ENCODE measurements around the gene RNF115.
A peak's percentile ranks its signal among the peaks of the same experiment; 100 is the strongest.

The RNF115 gene

DNA sequence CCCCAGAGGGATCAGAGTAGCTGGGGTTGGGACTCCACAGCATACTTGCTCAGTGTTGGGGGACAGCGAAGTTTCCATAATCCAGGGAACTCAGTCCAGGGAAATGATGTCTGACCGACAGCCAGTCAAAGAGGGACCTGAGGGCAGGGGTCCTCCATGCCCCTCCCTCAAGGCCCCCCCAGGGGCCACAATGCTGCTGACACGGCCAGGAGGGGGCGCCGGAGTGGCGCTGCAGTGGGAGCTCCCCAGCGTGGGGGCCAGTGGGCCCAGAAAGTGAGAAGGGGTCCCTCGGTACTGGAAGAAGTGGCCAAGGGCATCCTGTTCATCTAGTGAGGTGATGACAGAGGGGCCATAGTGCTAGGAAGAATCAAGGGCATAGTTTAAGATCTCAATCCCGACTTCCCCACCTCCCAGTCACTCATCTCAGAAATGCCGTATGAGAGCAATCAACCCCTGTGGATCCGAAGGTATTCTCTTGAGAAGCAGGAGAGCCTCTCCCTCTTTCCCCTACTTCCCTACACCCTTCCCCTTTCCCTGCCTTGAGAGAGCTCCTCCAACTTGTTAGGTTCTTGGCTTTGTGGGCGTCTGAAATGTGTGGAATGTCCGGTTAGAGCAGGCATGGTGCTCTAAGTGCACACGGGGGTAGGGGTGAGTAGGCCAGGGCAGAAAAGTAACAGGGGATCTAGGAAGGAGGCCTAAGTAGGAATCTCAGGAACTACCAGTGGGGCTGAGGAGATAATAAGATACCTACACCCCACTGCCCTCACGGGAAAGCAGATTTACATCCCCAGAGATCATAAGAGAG, 25.7 kb upstream of the RNF115 start:
- Histone ChIP-seq H3K4me3 (ENCODE audit: low read length) (no peak overlapping the region), H3F3A (ENCODE audit: control insufficient read depth, insufficient read depth) (peaks cover 8% of the 10 kb centered on the region), H4K20me1 (ENCODE audit: control insufficient read depth, insufficient read depth, low read depth, low read length) (no peaks in the 10 kb centered on the region), H3K27me3 (ENCODE audit: control insufficient read depth, low read length) (no peaks in the 10 kb centered on the region), H3K27ac (ENCODE audit: low read depth, low read length) (no peak overlapping the region), H3K36me3 (ENCODE audit: control insufficient read depth, low read length) (peaks cover 13% of the 10 kb centered on the region), H3K9me2 (replicated peaks; ENCODE audit: control insufficient read depth, low read length) (no peaks in the 10 kb centered on the region), H3K4me1 (ENCODE audit: control insufficient read depth, low read length) (peaks cover 21% of the 10 kb centered on the region), H3K79me2 (ENCODE audit: control insufficient read depth, low read length) (no peaks in the 10 kb centered on the region), H3K4me2 (ENCODE audit: low read length) (no peak overlapping the region), H3K9me3 (ENCODE audit: control insufficient read depth, insufficient read depth, low read length) (no peaks in the 10 kb centered on the region)
- TF ChIP-seq, protein P1, sequence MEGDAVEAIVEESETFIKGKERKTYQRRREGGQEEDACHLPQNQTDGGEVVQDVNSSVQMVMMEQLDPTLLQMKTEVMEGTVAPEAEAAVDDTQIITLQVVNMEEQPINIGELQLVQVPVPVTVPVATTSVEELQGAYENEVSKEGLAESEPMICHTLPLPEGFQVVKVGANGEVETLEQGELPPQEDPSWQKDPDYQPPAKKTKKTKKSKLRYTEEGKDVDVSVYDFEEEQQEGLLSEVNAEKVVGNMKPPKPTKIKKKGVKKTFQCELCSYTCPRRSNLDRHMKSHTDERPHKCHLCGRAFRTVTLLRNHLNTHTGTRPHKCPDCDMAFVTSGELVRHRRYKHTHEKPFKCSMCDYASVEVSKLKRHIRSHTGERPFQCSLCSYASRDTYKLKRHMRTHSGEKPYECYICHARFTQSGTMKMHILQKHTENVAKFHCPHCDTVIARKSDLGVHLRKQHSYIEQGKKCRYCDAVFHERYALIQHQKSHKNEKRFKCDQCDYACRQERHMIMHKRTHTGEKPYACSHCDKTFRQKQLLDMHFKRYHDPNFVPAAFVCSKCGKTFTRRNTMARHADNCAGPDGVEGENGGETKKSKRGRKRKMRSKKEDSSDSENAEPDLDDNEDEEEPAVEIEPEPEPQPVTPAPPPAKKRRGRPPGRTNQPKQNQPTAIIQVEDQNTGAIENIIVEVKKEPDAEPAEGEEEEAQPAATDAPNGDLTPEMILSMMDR (IDR thresholded peaks at IDR 0.05; ENCODE audit: low read depth, low read length, poor library complexity, severe bottlenecking), result peak; percentile 85
- TF ChIP-seq EZH2phosphoT487 (IDR thresholded peaks at IDR 0.05; ENCODE audit: borderline replicate concordance, low read length), result no peak

DNA sequence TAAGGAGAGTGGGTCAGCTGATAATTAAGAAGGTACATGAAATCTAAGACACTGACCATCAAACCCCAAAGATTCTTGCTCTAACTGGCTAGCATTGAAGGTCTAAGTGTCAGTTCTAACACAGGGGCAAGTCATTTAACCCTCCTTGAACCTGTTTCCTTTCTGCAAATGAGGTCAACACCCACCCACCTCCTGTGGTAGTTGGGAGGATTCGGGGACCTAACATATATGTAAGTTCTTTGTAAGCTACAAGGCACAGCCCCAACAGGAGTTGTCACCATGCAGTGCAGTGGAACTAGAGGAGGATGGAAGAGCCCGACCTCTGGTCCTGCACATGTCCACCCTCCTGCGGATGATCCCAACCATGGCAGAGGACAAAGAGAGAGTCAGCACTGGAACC, 23.9 kb upstream of the RNF115 start:
- Histone ChIP-seq H3K9me3 (ENCODE audit: control insufficient read depth, insufficient read depth, low read length) (no peaks in the 10 kb centered on the region), H3K9me2 (replicated peaks; ENCODE audit: control insufficient read depth, low read length) (no peaks in the 10 kb centered on the region), H3K4me1 (ENCODE audit: control insufficient read depth, low read length) (peaks cover 30% of the 10 kb centered on the region), H3F3A (ENCODE audit: control insufficient read depth, insufficient read depth) (peaks cover 23% of the 10 kb centered on the region), H3K27me3 (ENCODE audit: control insufficient read depth, low read length) (no peaks in the 10 kb centered on the region), H4K20me1 (ENCODE audit: control insufficient read depth, insufficient read depth, low read depth, low read length) (no peaks in the 10 kb centered on the region), H3K79me2 (ENCODE audit: control insufficient read depth, low read length) (no peaks in the 10 kb centered on the region), H3K36me3 (ENCODE audit: control insufficient read depth, low read length) (peaks cover 23% of the 10 kb centered on the region), H3K4me3 (ENCODE audit: low read length) (no peak overlapping the region), H3K27ac (ENCODE audit: low read depth, low read length) (no peak overlapping the region), H3K4me2 (ENCODE audit: low read length) (no peak overlapping the region)
- TF ChIP-seq, protein P1 (IDR thresholded peaks at IDR 0.05; ENCODE audit: low read depth, low read length, poor library complexity, severe bottlenecking), result no peak
- no peak for TF ChIP-seq EZH2phosphoT487 (IDR thresholded peaks at IDR 0.05; ENCODE audit: borderline replicate concordance, low read length)

DNA sequence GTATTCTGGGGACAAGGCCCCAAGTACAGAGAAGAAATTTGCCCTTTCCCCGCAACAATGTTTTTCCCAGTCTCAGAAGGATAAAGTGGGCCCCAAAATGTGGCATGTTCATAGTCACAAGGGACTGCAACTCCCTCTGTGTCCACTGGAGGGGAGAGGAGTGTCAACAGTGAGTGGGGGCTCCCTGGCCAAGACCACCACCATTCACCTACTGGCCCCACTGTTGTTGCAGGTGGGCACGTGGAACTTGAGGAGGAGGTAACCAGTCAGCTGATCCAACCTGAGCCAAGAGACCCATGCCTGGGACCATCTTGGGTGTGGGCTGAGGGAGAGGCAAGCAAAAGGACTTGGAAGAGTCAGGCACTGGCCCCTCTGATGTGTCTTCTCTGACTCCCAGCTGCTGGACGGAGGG, 22.3 kb upstream of the RNF115 start:
- peak overlapping the region; percentile 90 for H3K4me3 ChIP-seq (ENCODE audit: low read length)
- TF ChIP-seq, protein P1 (IDR thresholded peaks at IDR 0.05; ENCODE audit: low read depth, low read length, poor library complexity, severe bottlenecking), result peak; percentile 68
- TF ChIP-seq EZH2phosphoT487 (IDR thresholded peaks at IDR 0.05; ENCODE audit: borderline replicate concordance, low read length), result no peak
- no peaks in the 10 kb centered on the region for H3K79me2 ChIP-seq (ENCODE audit: control insufficient read depth, low read length)
- no peaks in the 10 kb centered on the region for H3K9me2 ChIP-seq (replicated peaks; ENCODE audit: control insufficient read depth, low read length)
- H3K27ac ChIP-seq (ENCODE audit: low read depth, low read length), result peak overlapping the region; percentile 84
- H3K4me2 ChIP-seq (ENCODE audit: low read length), result peak overlapping the region; percentile 100
- H3K36me3 ChIP-seq (ENCODE audit: control insufficient read depth, low read length), result peaks cover 39% of the 10 kb centered on the region
- H3K9me3 ChIP-seq (ENCODE audit: control insufficient read depth, insufficient read depth, low read length), result no peaks in the 10 kb centered on the region
- H3K27me3 ChIP-seq (ENCODE audit: control insufficient read depth, low read length), result no peaks in the 10 kb centered on the region
- peaks cover 30% of the 10 kb centered on the region for H3F3A ChIP-seq (ENCODE audit: control insufficient read depth, insufficient read depth)
- H3K4me1 ChIP-seq (ENCODE audit: control insufficient read depth, low read length), result peaks cover 30% of the 10 kb centered on the region
- H4K20me1 ChIP-seq (ENCODE audit: control insufficient read depth, insufficient read depth, low read depth, low read length), result no peaks in the 10 kb centered on the region

Measured in DOHH2 (cell line).